Mucosa of rectum (tissue), 2 donors: ENCODE measurements around the gene AMN.
A peak's percentile ranks its signal among the peaks of the same experiment; 100 is the strongest.
"Not testable (repeated sequence)": the region's sequence is repeated elsewhere in the genome, so short reads cannot be mapped to it uniquely, and the experiment has no call there.

Experiments used
- H3K27ac ChIP-seq, 2 donors: one replicate each; pipeline ENCODE4 v1.7.0; 2013; ENCODE audit warnings: inconsistent platforms in 2 of 2, low read depth in 2 of 2, low read length in 2 of 2
- H3K27me3 ChIP-seq, 2 donors: one replicate each; pipeline ENCODE4 v1.7.0; 2013; ENCODE audit warnings: low read length in 2 of 2; ENCODE audit not compliant: control insufficient read depth in 2 of 2, insufficient read depth in 2 of 2
- H3K36me3 ChIP-seq, 2 donors: one replicate each; pipeline ENCODE4 v1.7.0; 2013; ENCODE audit warnings: low read length in 2 of 2; ENCODE audit not compliant: control insufficient read depth in 2 of 2, insufficient read depth in 2 of 2
- H3K4me1 ChIP-seq, 2 donors: one replicate each; pipeline ENCODE4 v1.7.0; 2013; ENCODE audit warnings: low read length in 2 of 2, mild to moderate bottlenecking in 1 of 2; ENCODE audit not compliant: control insufficient read depth in 2 of 2, insufficient read depth in 2 of 2
- H3K4me3 ChIP-seq, 2 donors: one replicate each; pipeline ENCODE4 v1.7.0; 2013; ENCODE audit warnings: low read length in 2 of 2
- H3K9ac ChIP-seq, 2 donors: one replicate each; pipeline ENCODE4 v1.7.0; 2013; ENCODE audit warnings: low read length in 2 of 2, low read depth in 1 of 2, mild to moderate bottlenecking in 1 of 2
- H3K9me3 ChIP-seq, 2 donors: one replicate each; pipeline ENCODE4 v1.7.0; 2013; ENCODE audit warnings: low read length in 2 of 2; ENCODE audit not compliant: control insufficient read depth in 2 of 2
- donor health status: healthy.
- donor health status: Normal muscosa, but diverticular disease.

The AMN gene

DNA sequence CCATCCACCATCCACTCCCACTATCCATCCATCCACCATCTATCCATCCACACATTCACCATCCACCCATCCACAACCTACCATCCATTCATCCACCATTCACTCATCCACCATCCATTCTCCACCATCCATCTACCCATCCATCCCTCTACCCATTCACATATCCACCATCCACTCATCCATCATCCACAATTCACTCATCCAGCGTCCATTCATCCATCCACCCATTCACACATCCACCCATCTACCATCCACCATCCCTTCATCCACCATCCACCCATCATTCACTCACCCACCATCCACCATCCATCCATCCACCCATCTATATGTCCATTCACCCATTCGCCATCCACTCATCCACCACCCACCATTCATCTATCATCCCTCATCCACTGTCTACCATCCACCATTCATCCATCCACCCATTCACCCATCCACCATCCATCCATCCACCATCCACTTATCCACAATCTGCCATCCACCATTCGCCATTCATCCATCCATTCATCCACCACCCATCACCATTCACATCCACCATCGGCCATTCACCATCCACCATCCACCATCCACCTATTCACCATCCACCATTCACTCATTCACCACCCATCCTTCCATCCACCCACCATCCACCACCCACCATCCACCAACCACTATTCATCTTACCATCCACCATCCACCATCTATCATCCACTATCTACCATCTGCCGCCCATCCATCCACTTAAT is 2.0 kb upstream of the AMN start:
- Histone ChIP-seq H3K9ac (no peak overlapping the region), H3K27me3 (peaks cover 3 to 5% of the 10 kb centered on the region in 2 donors), H3K4me3 (no peak overlapping the region)

DNA sequence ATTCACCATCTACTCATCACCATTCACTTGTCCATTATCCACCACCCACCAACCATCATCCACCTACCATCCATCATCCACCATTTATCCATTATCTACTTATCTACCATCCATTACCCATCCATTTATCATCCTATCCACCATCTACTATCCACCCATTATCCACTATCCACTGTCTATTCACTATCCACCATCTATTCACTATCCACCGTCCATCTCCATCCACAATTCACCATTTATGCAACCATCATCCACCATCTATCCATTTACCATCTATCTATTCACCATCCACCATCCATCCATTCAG is 1.5 kb upstream of the AMN start:
- peaks cover 21 to 26% of the 10 kb centered on the region in 2 donors for H3K4me1 ChIP-seq
- peaks cover 3 to 5% of the 10 kb centered on the region in 2 donors for H3K27me3 ChIP-seq
- H3K9me3 ChIP-seq = no peaks in the 10 kb centered on the region
- H3K27ac ChIP-seq = no peak overlapping the region
- no peak overlapping the region for H3K4me3 ChIP-seq
- H3K9ac ChIP-seq = no peak overlapping the region
- no peaks in the 10 kb centered on the region for H3K36me3 ChIP-seq

More for the DNA sequence above, 2.0 kb upstream of the AMN start:
- Histone ChIP-seq H3K27ac (no peak overlapping the region), H3K4me1 (peaks cover 21 to 26% of the 10 kb centered on the region in 2 donors), H3K36me3 (no peaks in the 10 kb centered on the region), H3K9me3 (no peaks in the 10 kb centered on the region)

DNA sequence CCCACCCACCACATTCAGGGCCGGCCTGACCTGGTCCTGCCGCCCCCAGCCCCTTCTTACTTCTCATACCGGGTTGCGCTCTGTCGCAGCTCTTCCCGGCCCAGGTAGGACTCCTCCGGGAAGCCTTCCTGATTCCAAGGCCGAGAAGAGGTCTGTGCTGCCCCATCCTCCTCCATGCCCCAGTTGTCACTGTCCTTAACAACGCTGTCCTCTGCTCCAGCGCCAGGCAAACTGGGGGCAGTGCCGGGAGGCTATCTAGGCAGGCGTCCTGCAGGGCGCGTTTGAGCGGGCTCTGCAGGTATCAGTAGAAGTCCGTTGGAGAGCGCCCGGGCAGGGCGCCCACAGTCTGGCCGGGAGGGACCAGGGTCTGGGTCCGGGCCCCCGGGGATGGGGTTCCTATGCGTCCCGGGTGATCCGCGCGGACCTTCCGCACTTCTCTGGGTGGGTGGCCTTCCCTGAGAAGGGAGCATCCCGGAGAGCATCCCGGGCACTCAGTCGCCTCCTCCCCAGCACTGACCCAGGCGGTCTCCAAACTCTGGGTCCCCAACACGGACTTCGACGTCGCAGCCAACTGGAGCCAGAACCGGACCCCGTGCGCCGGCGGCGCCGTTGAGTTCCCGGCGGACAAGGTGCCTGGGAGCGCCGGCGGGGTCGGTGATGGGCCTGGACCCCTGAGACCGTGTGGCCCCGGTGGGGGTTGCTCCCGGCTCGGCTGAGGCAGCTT is 900 bp downstream of the AMN start:
- H3K27ac ChIP-seq = peak overlapping the region; percentile 88 to 94
- peaks cover 3 to 5% of the 10 kb centered on the region in 2 donors for H3K27me3 ChIP-seq
- H3K4me3 ChIP-seq = peak overlapping the region; percentile 63 to 76
- H3K4me1 ChIP-seq = peaks cover 25 to 32% of the 10 kb centered on the region in 2 donors
- H3K9me3 ChIP-seq = no peaks in the 10 kb centered on the region
- no peaks in the 10 kb centered on the region for H3K36me3 ChIP-seq
- H3K9ac ChIP-seq = peak overlapping the region; percentile 70 to 95

DNA sequence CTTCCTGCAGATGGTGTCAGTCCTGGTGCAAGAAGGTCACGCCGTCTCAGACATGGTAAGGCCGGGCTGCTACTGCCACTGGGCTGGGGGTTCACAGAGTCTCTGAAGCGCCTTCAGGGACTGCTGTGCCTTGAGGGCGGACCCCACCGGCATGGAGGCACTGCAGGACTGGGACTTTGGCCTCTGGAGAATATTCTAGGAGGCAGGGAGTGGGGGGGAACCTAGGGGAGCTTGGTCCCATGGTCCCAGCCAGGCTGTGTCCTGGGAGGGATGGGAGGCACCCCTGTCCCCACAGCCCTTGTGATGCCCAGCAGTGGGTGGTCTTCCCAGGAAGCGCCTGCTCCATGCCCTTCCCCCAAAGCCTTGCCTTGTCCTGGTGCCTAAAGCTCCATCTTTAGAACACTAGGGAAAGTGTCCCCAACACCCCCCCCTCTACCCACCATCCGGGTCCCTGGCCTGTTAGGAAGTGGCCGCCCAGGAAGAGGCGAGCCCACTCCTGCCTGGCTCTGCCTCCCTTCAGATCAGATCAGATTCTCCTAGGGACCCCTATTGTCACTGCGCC is 1.5 kb downstream of the AMN start:
- Histone ChIP-seq H3K27me3 (peaks cover 3 to 5% of the 10 kb centered on the region in 2 donors), H3K9me3 (no peaks in the 10 kb centered on the region), H3K9ac (peak overlapping the region; percentile 70 to 95), H3K4me3 (peak overlapping the region; percentile 63 to 76), H3K36me3 (no peaks in the 10 kb centered on the region), H3K4me1 (peaks cover 30 to 38% of the 10 kb centered on the region in 2 donors), H3K27ac (peak overlapping the region; percentile 88 to 94)

DNA sequence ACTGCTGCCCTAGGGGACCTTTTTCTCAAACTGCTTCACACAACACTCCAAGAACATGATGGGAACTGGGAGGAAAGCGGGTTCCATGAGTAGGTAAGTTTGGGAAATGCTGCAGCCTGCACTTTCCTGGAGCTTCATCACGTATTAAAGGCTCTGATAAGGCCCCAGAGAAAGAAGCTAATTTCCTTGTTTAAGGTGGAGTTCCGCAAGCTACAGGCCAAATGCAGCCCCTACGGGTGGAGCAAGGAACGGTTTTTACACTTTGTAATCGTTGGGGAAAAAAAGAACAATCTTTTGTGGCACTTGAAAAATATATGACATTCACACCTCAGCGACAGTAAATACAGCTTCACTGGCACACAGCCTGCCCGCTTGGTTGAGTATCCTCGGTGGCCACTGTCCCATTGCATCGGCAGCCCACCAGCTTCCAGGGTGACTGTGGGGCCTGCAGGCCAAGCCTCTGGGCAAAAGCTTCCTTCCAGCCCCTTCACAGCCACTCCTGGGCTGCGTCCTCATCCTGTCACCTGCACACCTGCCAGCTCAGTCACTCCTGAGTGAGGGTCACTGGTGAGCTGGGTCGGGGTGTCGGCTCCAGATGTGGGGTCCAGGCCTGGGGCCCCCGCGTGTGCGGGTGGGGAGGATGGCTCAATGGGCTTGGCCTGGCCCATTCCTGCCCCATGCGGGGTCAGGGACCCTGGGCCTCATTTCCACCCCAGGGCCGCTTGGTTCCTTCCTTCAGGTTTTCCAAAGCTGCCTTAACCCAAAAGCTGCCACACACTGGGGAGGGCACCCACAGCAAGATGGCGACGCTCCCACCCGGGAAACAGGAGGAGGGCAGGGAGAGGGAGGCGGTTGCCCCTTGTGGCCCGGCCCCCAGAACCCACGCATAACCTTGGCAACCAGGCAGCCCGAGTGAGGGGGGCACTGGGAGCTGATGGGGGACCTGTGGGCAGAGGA is 2.4 kb downstream of the AMN start:
- H3K4me3 ChIP-seq = no peak overlapping the region
- H3K27me3 ChIP-seq = peaks cover 3 to 8% of the 10 kb centered on the region in 2 donors
- H3K9ac ChIP-seq = peak overlapping the region; percentile 8 to 95
- peaks cover 38 to 44% of the 10 kb centered on the region in 2 donors for H3K4me1 ChIP-seq
- peak overlapping the region in 1 of 2 donors; percentile 94 for H3K27ac ChIP-seq
- H3K36me3 ChIP-seq = no peaks in the 10 kb centered on the region
- no peaks in the 10 kb centered on the region for H3K9me3 ChIP-seq

DNA sequence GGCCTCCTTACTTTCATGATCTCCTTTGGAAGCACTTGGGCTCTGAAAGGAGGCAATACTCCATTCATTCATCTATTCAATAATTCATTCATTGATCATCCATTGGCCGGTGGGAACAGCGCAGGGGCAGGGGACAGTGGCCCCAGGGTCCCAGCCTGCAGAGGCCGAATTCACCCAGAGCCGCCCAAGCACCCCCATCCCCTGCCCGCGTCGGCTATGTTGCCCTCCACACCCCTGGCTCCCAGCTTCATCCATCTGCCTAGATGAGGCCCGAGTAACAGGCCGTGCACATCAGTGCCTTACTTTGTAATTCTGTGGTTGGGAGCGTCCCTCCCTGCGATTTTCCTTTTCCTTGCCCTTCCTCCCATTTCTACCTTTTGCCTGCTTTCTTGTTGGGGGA is 3.2 kb downstream of the AMN start:
- H3K4me3 ChIP-seq = no peak overlapping the region
- peaks cover 3 to 8% of the 10 kb centered on the region in 2 donors for H3K27me3 ChIP-seq
- H3K9me3 ChIP-seq = no peaks in the 10 kb centered on the region
- H3K27ac ChIP-seq = no peak overlapping the region
- H3K4me1 ChIP-seq = peaks cover 38 to 44% of the 10 kb centered on the region in 2 donors
- no peaks in the 10 kb centered on the region for H3K36me3 ChIP-seq
- peak overlapping the region in 1 of 2 donors; percentile 48 for H3K9ac ChIP-seq

DNA sequence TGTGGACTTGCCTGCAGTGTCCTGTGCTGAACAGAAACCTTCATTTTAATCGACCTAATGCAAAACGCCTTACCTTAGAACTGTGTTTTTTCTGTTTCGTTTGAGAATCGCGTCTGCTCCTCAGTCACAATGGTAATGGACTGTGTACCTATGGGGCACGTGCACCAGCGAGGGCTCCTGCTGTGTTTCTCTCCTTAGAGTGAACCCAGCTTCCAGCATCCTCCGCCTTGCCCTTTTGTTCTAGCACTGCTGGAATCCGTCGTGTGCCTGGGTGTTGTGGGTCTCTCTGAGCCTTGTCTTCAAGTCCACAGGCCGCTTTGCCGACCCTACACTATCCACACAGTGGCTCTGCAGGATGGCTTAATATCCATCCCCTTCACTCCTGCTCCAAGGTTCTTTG is 3.6 kb downstream of the AMN start:
- H3K9ac ChIP-seq = peak overlapping the region in 1 of 2 donors; percentile 48
- no peaks in the 10 kb centered on the region for H3K36me3 ChIP-seq
- H3K27me3 ChIP-seq = peaks cover 3 to 8% of the 10 kb centered on the region in 2 donors
- peaks cover 38 to 44% of the 10 kb centered on the region in 2 donors for H3K4me1 ChIP-seq
- H3K27ac ChIP-seq = no peak overlapping the region
- H3K9me3 ChIP-seq = no peaks in the 10 kb centered on the region
- no peak overlapping the region for H3K4me3 ChIP-seq

DNA sequence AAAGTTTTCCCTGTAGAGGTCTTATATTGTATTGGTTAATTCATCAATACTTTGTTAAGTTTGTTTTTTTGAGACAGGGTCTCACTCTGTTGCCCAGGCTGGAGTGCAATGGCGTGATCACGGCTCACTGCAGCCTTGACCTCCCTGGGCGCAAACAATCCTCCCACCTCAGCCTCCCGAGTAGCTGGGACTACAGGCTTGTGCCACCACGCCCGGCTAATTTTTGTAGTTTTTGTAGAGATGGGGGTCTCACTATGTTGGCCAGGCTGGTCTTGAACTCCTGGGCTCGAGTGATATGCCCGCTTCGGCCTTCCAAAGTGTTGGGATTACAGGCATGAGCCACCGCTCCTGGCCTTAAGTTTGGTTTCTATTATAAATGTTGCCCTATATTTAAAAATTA is 4.4 kb downstream of the AMN start:
- Histone ChIP-seq H3K27ac (peak overlapping the region; percentile 97 to 99), H3K9ac (peak overlapping the region in 1 of 2 donors; percentile 54), H3K4me1 (peaks cover 38 to 44% of the 10 kb centered on the region in 2 donors)
- not testable (repeated sequence) for H3K27me3 ChIP-seq, H3K4me3 ChIP-seq, H3K9me3 ChIP-seq, H3K36me3 ChIP-seq

DNA sequence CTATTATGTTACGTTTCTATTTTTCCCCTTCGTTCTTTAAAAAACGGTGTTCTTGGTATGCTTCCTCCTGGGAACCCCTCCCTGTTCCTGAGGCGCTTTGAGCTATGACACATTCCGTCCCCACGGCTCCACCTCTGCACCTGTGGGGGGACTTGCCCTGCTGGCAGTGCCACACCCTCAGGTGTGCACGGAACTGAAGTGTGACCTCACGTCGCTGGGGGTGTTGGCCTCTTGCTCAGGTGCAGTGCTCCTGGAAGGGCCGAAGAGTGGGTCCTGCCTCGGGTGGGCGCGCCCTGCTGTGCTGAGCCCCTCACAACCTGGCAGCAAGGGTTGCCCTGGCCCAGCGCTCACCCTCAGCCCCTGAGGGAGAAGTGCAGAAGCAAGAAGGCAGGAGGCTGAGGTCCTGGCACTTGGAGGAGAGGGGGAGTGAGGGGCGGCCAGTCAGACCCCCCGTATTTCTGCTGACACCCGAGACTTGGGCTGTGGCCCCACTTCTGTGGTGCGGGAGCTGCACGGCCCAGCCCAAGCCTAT is 4.9 kb downstream of the AMN start:
- H3K4me3 ChIP-seq = peak overlapping the region; percentile 74 to 86
- H3K27me3 ChIP-seq = peaks cover 3 to 8% of the 10 kb centered on the region in 2 donors
- H3K27ac ChIP-seq = peak overlapping the region; percentile 97 to 99
- peaks cover 35 to 38% of the 10 kb centered on the region in 2 donors for H3K4me1 ChIP-seq
- peaks cover 8 to 11% of the 10 kb centered on the region in 2 donors for H3K36me3 ChIP-seq
- no peaks in the 10 kb centered on the region for H3K9me3 ChIP-seq
- H3K9ac ChIP-seq = peak overlapping the region; percentile 91 to 98
